Neutrophil (primary cell): ENCODE results near the gene CFL1.

Experiments
- H3K27ac ChIP-seq: fragments of 200-600 bp; sonication (generic); 2 replicates; pipeline ENCODE4 v1.5.1; 2016; ENCODE audit warnings: mild to moderate bottlenecking, moderate library complexity
- H3K27me3 ChIP-seq: fragments of 200-600 bp; sonication (generic); 2 replicates; pipeline ENCODE4 v1.6.0; 2016; ENCODE audit warnings: mild to moderate bottlenecking
- H3K36me3 ChIP-seq: fragments of 200-600 bp; sonication (generic); 2 replicates; pipeline ENCODE4 v1.5.1; 2017
- H3K4me1 ChIP-seq, 2 experiments: fragments of 200-600 bp in 1 of 2; sonication (generic) in 1 of 2; 1 replicate in 1 of 2; 2 replicates in 1 of 2; pipeline versions ENCODE4 v1.5.1 to v1.6.1; 2013 to 2016; ENCODE audit warnings: low read depth in 1 of 2, low read length in 1 of 2, mild to moderate bottlenecking in 1 of 2, moderate library complexity in 1 of 2; ENCODE audit not compliant: control insufficient read depth in 1 of 2, insufficient read depth in 1 of 2
- H3K4me3 ChIP-seq, 2 experiments: fragments of 200-600 bp in 1 of 2; sonication (generic) in 1 of 2; 1 replicate in 1 of 2; 2 replicates in 1 of 2; pipeline ENCODE4 v1.5.1; 2013 to 2016; ENCODE audit warnings: low read depth in 1 of 2, low read length in 1 of 2, mild to moderate bottlenecking in 1 of 2, moderate library complexity in 1 of 2
- H3K9me3 ChIP-seq: fragments of 200-600 bp; sonication (generic); 2 replicates; pipeline ENCODE4 v1.5.1; 2016
- TF ChIP-seq, protein P1 (sequence below): fragments of 200-600 bp; sonication (generic); IDR thresholded peaks from 2 replicates; pipeline ENCODE4 v1.5.1; 2016; ENCODE audit warnings: antibody characterized with exemption

The CFL1 gene

DNA sequence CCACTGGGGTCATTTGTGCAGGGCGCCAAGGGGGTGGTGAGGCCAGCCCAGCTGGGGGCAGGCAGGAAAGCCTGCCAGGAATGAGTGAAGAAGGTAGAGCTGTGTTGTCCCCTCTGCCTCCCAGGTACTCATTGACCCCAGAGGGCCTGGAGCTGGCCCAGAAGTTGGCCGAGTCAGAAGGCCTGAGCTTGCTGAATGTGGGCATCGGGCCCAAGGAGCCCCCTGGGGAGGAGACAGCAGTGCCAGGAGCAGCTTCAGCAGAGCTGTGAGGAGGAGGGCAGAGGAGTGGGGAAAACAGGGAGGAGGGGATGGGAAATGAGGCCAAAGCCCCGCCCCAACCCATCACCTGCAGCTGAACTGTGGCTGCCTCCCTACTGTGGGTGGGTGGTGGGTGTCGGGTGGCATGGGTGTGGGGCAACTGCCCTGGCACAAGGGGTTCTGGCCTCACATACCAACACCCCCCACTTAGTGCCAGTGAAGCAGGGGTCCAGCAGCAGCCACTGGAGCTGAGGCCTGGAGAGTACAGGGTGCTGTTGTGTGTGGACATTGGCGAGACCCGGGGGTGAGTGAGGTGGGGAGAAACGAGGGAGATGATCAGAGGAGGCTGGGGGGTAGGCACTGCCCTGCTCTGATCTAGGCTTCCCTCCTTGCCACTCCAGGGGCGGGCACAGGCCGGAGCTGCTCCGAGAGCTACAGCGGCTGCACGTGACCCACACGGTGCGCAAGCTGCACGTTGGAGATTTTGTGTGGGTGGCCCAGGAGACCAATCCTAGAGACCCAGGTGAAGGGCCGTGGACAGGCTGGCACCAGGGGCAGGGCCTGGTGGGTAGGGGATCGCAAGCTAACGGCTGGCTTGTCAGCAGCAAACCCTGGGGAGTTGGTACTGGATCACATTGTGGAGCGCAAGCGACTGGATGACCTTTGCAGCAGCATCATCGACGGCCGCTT, 5.2 kb upstream of the CFL1 start:
- Histone ChIP-seq H3K27ac (no peak overlapping the region), H3K4me1 (peaks cover 39 to 43% of the 10 kb centered on the region in 2 experiments), H3K9me3 (no peaks in the 10 kb centered on the region), H3K36me3 (peaks cover 60% of the 10 kb centered on the region), H3K27me3 (no peaks in the 10 kb centered on the region), H3K4me3 (no peak overlapping the region)
- TF ChIP-seq, protein P1, sequence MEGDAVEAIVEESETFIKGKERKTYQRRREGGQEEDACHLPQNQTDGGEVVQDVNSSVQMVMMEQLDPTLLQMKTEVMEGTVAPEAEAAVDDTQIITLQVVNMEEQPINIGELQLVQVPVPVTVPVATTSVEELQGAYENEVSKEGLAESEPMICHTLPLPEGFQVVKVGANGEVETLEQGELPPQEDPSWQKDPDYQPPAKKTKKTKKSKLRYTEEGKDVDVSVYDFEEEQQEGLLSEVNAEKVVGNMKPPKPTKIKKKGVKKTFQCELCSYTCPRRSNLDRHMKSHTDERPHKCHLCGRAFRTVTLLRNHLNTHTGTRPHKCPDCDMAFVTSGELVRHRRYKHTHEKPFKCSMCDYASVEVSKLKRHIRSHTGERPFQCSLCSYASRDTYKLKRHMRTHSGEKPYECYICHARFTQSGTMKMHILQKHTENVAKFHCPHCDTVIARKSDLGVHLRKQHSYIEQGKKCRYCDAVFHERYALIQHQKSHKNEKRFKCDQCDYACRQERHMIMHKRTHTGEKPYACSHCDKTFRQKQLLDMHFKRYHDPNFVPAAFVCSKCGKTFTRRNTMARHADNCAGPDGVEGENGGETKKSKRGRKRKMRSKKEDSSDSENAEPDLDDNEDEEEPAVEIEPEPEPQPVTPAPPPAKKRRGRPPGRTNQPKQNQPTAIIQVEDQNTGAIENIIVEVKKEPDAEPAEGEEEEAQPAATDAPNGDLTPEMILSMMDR = no peak

DNA sequence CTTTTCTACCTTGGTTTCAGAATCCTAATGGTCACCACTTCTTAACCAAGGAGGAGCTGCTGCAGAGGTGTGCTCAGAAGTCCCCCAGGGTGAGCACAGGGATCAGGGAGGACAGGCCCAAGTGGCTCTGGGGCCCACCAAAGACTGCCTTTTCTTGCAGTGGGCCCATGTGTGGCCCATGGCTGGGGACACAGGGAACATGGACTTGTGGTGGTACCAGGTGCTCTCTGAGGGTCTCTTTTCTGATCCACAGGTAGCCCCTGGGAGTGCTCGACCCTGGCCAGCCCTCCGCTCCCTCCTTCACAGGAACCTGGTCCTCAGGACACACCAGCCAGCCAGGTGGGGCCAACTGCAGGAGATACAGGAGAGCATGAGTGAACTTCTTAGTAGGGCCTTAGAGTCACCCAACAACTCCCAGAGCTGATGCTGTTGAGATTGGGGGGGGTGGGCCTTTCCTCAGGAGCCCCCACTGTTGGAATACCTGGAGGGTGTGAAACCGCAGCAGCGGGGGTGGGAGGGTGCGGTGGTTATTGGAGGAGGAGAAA, 4.3 kb upstream of the CFL1 start:
- Histone ChIP-seq H3K27ac (peak overlapping the region; percentile 96), H3K27me3 (no peaks in the 10 kb centered on the region), H3K9me3 (no peaks in the 10 kb centered on the region), H3K4me3 (no peak overlapping the region), H3K4me1 (peaks cover 35 to 38% of the 10 kb centered on the region in 2 experiments), H3K36me3 (peaks cover 50% of the 10 kb centered on the region)
- TF ChIP-seq, protein P1 = no peak

DNA sequence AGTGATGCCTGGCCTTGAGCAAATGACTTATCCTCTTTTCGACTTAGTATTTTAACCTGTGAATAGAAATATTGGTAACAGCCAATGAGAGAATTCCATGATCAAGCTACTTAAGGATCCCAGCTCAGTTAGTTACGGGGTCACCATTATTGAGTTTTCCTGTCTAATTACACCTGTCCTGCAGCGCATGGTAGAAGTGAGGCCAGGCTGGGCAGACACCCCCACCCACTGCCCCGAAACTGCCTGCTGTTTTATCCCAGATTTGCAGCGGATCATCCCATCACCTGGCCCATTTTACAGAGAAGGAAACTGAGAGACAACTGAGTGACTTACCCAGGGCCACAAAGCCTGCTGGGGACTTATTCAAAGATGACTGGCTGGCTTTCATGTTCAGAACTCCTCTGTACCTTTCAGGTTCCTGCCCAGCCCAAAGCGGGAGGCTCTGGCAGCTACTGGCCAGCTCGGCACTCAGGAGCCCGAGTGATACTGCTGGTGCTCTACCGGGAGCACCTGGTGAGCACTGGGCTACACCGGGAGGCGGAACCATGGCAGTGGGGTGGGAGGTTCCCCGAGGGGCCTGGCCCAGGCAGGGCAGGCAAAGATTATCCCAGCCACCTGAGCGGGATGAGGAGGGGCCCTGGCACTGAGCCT, 3.7 kb upstream of the CFL1 start:
- H3K9me3 ChIP-seq = no peaks in the 10 kb centered on the region
- H3K27ac ChIP-seq = peak overlapping the region; percentile 96
- peaks cover 44% of the 10 kb centered on the region for H3K36me3 ChIP-seq
- peaks cover 36 to 38% of the 10 kb centered on the region in 2 experiments for H3K4me1 ChIP-seq
- TF ChIP-seq, protein P1 = no peak
- no peaks in the 10 kb centered on the region for H3K27me3 ChIP-seq
- H3K4me3 ChIP-seq = peak overlapping the region; percentile 97 to 98

DNA sequence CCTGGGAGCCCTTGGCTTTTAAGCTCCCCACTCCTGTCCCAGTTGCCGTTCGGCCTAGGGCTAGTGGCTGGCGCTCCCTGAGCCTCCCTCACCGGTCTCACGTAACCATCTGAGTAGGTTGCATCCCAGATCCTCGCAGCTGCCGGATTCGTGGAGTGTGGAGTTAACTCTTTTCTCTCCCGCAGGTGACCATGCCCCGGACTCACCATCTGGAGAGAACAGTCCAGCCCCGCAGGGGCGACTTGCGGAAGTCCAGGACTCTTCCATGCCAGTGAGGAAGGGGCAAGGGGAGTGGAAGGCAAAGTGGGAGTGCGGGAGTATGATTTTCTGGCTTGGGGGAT, 3.2 kb upstream of the CFL1 start:
- TF ChIP-seq, protein P1 = no peak
- Histone ChIP-seq H3K4me3 (peak overlapping the region; percentile 97 to 98), H3K4me1 (peaks cover 42 to 43% of the 10 kb centered on the region in 2 experiments), H3K36me3 (peaks cover 43% of the 10 kb centered on the region), H3K9me3 (no peaks in the 10 kb centered on the region), H3K27ac (peak overlapping the region; percentile 96), H3K27me3 (no peaks in the 10 kb centered on the region)

DNA sequence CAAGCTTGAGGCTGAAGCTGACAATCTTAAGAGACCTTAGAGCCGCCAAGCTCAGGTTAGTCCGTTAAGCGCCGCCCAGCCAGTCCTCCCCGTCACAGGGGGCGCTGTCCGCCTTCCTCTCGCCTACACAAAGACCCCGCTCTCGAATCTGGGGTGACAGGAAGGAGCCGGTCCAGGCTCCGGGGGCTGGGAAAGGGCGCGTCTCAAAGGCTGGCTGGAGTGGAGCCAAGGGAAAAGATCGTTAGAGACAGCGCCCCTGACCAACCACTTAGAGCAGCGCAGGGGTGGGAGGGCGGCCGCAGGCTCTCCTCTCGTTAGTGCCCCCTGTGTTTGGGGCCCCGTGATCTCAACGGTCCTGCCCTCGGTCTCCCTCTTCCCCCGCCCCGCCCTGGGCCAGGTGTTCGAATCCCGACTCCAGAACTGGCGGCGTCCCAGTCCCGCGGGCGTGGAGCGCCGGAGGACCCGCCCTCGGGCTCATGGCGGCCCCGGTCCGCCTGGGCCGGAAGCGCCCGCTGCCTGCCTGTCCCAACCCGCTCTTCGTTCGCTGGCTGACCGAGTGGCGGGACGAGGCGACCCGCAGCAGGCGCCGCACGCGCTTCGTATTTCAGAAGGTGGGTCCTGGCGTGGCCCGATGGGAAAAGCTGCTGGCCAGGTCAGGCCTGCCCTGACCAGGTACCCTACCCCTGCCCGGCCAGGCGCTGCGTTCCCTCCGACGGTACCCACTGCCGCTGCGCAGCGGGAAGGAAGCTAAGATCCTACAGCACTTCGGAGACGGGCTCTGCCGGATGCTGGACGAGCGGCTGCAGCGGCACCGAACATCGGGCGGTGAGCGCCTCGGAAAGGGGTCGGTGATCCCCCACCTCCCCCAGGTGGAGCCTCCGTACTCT, 2.5 kb upstream of the CFL1 start, which contains the start of gene MUS81:
Gene MUS81, plus strand, starts transcription at position 156 of the 887 bp plus-strand sequence. Its CDS starts 321 bp downstream, at position 477.
- H3K27ac ChIP-seq = peak within 1 kb of the TSS; percentile 96
- H3K4me1 ChIP-seq = peaks cover 48 to 49% of the 10 kb centered on the region in 2 experiments
- no peaks in the 10 kb centered on the region for H3K27me3 ChIP-seq
- H3K9me3 ChIP-seq = no peaks in the 10 kb centered on the region
- H3K4me3 ChIP-seq = peak within 1 kb of the TSS; percentile 97 to 98
- TF ChIP-seq, protein P1 = peak; percentile 69
- H3K36me3 ChIP-seq = peaks cover 43% of the 10 kb centered on the region
